GM19238 (cell line): ENCODE data around the gene SERPINE2.
"Not testable (repeated sequence)": the region's sequence is repeated elsewhere in the genome, so short reads cannot be mapped to it uniquely, and the experiment has no call there.

Experiments
- DNase-seq: peaks from one replicate; pipeline ENCODE4 v3.0.0; 2011; ENCODE audit warnings: low spot score; ENCODE audit not compliant: insufficient read length

Gene SERPINE2

DNA sequence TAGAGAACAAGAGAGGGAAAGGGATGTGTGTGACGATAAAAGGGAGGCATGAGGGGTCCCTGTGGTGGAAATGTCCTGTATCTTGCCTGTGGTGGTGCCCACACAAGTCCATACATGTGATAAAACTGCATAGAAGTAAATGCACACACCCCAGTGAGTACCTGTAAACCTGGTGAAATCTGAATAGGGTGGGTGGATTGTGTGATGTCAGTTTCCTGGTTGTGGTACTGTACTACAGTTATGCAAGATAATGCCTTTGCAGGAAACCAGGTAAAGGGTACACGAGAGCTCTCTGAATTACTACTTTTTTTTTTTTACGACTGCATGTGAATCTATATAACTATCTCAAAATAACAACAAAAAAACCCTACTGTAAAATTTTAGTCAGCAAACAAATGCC lies 22.1 kb downstream of the SERPINE2 start:
- DNase-seq = no peak

DNA sequence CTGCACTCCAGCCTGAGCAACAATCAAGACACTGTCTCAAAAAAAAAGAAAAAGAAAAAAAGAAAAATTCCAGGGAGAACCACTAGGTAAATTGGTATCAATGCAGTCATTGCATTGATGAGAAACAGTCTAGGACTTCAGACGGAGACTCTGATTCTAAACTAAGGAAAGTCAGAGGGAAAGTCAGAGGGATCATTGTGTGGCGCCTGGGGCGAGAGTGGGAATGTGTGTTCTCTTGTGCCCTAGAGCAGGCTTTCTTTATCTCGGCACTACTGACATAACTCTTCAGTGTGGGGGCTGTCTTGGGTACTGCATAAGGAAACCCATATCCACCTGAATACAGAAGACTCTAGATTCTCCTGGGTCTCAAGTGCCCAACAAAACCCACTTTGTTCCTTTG lies 24.8 kb downstream of the SERPINE2 start:
- DNase-seq = no peak

DNA sequence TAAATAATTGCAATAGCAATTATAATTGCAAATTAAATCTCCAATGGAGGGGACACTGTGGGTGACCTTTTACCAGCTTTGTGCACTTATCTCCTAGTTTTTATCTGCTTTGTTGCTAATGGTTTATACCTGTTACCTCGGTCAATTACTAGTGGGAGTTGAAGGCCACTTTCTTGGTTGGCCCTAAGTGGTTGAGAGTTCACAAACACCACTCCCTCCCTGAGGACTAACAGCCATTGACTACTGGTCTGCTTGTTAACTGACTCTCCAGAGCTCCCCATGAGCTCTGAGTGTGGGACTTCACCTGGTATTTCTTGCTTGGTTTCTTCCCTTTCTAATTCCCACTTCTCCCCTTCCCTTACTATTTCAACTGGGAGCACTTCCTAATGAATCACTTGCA lies 27.2 kb downstream of the SERPINE2 start:
- DNase-seq = no peak

DNA sequence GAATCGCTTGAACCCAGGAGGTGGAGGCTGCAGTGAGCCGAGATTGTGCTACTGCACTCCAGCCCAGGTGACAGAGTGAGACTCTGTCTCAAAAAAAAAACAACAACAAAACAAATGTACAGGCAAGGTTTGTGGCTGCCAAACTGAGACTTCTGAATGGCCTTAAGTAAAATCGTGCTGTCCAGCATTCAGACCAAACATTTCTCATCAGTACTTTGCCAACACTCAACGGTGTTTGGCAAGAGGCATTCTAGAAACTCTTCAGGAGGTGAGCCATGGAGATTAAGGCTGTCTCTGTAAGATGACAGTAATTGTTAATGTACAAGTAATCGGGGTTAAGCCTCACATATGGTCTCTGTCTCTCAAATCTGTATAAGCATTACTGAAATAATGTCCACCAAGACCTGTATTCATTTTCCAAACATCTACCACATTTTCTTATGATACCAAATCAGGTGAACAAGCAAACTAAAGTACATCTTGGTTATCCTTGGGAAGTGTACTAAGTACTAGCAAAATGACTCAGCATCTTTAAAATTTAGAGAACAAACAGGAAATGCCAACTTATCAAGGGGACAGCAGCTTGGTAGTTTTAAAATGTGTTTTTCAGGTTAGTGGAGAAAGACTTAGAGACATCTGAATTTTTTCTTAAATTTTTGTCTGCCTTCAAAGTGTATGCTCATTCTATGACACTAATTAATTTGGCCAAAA lies 29.3 kb downstream of the SERPINE2 start:
- no peak for DNase-seq

DNA sequence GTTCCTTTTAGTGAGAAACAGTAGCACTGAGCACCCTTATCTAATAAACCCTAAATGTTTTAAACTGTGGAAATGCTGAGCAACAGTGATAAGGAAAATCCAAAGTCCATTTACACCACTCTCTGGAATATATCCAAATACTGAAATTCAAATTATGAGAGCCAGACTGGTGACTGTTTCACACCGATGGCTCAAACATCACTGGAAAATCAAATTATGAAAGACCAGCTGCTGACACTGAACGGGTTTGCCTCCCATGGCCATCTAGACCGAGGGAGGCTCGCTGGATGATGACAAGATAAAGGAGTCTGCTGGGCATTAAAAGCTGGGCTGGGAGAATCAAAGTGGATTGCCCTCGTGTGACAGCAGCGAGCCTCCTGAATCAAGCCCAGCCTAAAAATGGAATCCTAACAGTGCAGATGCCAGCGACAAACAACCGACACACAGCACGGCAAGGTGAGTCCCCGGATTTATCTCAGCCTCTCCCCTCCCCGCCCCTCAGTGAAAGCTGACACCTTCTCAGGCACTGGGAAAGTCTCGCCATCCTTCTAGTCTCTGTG lies 30.3 kb downstream of the SERPINE2 start:
- no peak for DNase-seq

- DNase-seq = no peak
Measured at GRCh38 chr2:224004105-224004695, 34.9 kb downstream of the SERPINE2 start.

GRCh38 chr2:224000662-224001061 lies 38.4 kb downstream of the SERPINE2 start:
- not testable (repeated sequence) for DNase-seq

DNA sequence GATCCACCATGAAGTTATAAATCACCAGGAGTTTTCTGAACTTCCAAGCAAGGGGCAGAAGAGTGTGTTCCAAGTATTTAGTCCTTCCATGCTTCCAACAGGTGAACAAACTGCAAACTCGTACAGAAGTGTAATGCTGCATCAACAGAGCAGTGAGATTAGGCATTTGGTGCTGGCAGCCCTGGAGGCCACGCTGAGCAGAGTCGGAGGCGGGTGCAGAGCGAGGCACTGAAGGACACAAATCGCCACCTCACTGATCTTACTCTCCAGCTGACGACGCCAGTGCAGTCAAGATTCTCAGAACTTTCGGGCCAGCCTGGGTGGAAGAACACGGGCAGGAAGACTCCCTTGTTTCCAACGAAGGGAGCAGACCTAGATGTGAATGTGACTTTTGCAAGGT lies 39.2 kb downstream of the SERPINE2 start:
- no peak for DNase-seq

DNA sequence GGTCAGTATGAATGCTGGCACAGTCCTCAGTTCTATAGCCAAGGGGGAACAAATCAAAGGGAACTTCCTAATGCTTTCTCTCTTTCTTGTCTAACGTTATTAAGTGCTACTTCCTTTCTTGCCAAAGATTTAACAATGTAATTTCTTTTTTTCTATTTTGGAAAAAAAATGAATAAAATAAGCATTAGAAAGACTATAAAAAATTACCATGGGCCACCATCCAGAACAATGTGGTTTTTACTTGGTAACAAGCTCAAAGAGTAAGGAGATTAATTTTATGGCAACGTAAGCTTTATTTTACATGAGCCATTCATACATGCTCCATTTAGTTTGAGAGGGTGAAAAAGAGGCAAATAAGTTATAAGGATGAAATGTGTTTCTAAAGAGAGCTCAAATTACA lies 40.1 kb downstream of the SERPINE2 start:
- DNase-seq = no peak

DNA sequence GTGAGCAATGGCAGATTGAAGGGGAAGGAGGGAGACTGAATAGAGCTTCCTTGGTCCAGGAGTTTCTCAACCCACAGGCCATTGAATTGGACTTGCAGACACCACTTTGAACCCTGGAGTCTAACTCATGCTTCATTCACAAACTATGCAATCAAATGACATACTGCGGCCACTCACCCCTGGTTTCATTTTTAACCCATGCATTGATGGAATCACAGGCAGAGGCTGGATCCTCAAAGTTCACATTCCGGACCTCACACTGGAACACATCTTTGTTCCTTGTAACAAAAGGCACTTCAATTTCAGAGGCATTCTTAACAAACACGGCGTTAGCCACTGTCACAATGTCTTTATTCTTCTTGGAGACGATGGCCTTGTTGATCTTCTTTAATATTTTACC lies 41.1 kb downstream of the SERPINE2 start:
- no peak for DNase-seq

- DNase-seq = no peak
Measured at GRCh38 chr2:223996391-223996790, 42.7 kb downstream of the SERPINE2 start.

DNA sequence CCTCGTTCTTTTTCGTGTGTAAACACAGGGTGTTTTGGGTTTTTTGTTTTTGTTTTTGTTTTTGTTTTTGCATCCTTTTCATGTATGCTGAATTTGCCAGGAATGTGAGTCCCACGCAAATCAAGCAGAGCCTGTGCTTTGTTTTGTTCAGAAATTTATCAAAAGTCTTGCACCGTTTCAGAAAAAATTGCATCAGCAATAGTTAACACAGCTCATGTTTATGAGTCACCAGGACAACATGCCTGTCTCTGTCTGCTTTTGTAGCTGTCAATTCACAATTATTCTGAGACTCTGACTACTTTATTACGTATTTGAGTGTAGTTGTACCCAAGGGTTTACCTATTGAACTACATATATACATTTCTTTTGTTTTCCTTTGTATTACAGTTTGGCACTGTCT lies 43.5 kb downstream of the SERPINE2 start:
- no peak for DNase-seq

DNA sequence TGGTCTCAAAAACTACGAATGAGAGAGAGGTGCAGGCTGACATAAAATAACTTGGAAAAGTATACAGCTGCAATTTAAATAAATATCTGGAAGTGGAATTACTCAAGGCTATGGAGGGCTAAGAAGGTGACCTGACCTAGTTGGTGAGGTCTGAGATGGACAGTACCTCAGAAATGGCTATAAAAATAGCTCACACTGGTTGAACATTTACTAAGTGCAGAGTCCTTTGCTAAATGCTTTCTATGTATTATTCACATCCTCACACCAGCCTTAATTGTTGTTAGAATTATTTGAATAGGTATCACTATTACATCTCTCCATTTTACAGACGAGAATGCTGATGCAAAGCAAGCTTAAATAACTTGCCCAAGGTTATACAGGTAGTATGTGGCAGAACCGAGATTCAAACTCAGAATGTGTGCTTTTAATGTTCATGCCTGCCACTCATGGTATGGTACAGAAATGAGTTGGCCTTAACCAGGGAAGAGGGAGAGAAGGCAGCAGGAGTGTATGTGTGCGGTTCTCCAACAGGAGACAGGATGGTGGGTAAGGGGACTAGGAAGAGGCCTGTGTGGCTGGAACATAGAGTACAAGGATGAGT lies 44.4 kb downstream of the SERPINE2 start:
- DNase-seq = no peak

DNA sequence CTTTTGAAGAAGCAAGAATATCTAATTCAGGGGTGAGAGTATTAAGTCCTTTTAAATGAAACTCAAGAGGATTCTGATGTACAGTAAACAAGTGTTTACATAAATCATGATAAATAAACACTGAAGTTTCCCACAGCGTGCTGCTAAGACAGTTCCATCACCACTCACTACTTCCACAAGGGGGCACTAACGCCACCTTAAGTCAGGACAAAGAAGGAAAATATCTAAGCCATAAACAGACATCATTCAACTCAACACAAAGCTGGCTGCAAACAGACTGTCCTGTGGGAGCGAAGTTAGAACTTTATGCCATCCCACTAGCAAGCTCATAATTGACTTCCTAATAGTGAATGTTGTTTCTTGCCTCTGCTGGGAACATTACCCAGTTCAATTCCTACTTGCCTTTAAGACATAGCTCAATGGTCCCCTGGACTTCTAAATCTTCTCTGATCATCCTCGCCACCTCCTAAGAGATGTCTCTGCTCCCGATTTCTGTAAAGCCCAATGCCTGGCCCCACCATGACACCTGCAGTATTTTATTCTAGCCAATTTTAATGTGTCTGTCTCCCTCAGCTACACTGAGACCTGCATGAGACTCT lies 45.4 kb downstream of the SERPINE2 start:
- peak; percentile 37 for DNase-seq

GRCh38 chr2:223991611-223992010 lies 47.5 kb downstream of the SERPINE2 start:
- no peak for DNase-seq

- no peak for DNase-seq
Measured at GRCh38 chr2:223989856-223990232, 49.2 kb downstream of the SERPINE2 start.

GRCh38 chr2:223989206-223989855 lies 49.8 kb downstream of the SERPINE2 start:
- no peak for DNase-seq

GRCh38 chr2:223981241-223981640 lies 57.8 kb downstream of the SERPINE2 start:
- DNase-seq = no peak

DNA sequence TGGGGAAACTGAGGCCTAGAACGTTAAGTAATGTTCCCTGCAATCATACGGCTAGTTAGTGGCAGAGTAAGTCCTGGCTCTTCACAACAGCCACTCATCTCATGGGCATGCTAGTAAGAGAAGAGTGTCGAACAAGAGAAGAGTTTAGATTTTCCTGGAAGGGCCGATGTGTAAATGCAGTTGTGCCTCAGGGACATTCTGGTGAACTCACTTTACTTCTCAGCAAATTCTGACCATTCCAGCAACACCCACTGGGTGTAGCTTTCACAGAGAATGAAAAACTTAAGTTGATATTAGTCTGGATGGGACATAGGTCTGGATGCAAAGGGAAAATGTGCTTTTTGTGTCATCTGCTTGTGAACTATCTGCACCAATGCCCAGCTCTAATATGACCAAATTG lies 58.3 kb downstream of the SERPINE2 start:
- no peak for DNase-seq

DNA sequence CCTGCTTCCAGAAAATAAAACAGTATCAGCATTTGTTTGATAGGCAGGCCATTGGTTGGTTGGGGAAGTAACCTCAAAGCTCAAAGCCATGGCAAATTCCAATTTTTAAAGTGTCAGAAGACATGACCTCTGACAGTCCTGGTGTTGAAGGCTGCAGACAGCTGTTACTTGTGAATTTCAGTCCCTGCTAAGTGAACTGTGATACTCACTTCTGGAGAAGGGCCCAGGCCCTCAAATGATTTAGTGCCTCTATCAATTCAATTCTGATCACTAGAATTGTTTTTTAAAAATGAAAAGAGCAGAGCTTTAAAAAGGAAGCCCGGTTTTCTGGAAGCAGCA lies 58.7 kb downstream of the SERPINE2 start:
- no peak for DNase-seq

DNA sequence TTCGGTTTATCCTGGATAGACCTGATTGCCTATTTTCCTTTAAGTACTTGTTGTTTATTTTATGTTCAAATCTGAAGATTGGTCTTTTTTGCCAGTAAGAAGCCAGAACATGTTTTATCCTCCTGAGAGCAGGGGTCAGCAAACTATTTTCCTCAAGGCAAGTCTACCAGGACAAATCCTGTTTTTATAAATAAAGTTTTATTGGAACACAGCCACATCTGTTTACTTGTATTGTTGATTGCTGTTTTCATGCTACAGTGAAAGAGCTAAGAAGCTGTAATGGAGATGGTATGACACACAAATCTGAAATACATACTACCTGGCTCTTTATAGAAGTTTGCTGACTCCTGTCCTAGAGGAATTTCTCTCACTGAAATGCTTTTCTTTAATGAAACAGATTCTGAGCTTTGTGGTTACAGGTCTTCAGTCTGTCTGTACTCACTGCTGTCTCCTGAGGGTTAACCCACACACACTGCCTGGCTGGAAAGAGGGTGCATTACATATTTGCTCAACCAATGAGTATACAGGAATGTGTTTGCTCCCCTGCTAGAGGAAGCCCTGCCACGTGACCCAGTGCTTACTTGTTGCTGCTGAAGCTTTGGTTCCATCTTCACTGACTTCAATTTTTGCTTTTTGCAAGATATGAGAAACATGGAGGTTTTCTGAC lies 59.2 kb downstream of the SERPINE2 start:
- DNase-seq = no peak
